GM23338 (cell line): ENCODE data around the gene THUMPD2. TPM values are rescaled to one million over a fixed set of nuclear protein-coding genes. Genes with fewer than 3 reads are reported as not detected.
A peak's percentile ranks its signal among the peaks of the same experiment; 100 is the strongest.

Source experiments
- ATAC-seq: fragments of 200-7000 bp; cut with Tn5 transposase; 3 replicates; pipeline ENCODE4 v1.9.1; 2020
- DNase-seq: peaks from one replicate; pipeline ENCODE4 v3.0.0-alpha.2; 2015; ENCODE audit warnings: low spot score
- H2AFZ ChIP-seq: fragments of 200-600 bp; sonication (generic); 2 replicates; pipeline ENCODE4 v1.8.0; 2016; ENCODE audit warnings: antibody characterized with exemption, mild to moderate bottlenecking, moderate library complexity
- H3F3A ChIP-seq: fragments of 200-600 bp; sonication (generic); replicated peaks from 2 replicates; pipeline ENCODE4 v1.8.0; 2017; ENCODE audit warnings: antibody characterized with exemption, mixed run types, low read depth
- H3K27ac ChIP-seq: fragments of 200-600 bp; sonication (generic); 2 replicates; pipeline ENCODE4 v1.6.1; 2016; ENCODE audit warnings: low read depth
- H3K27me3 ChIP-seq: fragments of 200-600 bp; sonication (generic); 2 replicates; pipeline ENCODE4 v1.8.0; 2016; ENCODE audit warnings: mild to moderate bottlenecking, mixed run types, moderate library complexity; ENCODE audit not compliant: insufficient read depth
- H3K36me3 ChIP-seq: fragments of 200-600 bp; sonication (generic); 2 replicates; pipeline ENCODE4 v1.8.0; 2016; ENCODE audit warnings: mild to moderate bottlenecking; ENCODE audit not compliant: insufficient read depth
- H3K4me1 ChIP-seq: fragments of 200-600 bp; sonication (generic); 2 replicates; pipeline ENCODE4 v1.8.0; 2016; ENCODE audit warnings: mild to moderate bottlenecking, moderate library complexity; ENCODE audit not compliant: insufficient read depth
- H3K4me2 ChIP-seq: fragments of 200-600 bp; sonication (generic); 2 replicates; pipeline ENCODE4 v1.7.1; 2017; ENCODE audit warnings: mixed run types
- H3K4me3 ChIP-seq: fragments of 200-600 bp; sonication (generic); 2 replicates; pipeline ENCODE4 v1.6.1; 2016; ENCODE audit warnings: mixed run types
- H3K79me2 ChIP-seq: fragments of 200-600 bp; sonication (generic); replicated peaks from 2 replicates; pipeline ENCODE4 v1.8.0; 2017; ENCODE audit warnings: mild to moderate bottlenecking; ENCODE audit not compliant: insufficient read depth
- H3K9me2 ChIP-seq: fragments of 200-600 bp; sonication (generic); 2 replicates; pipeline ENCODE4 v1.8.0; 2017; ENCODE audit not compliant: insufficient read depth
- H4K20me1 ChIP-seq: fragments of 200-600 bp; sonication (generic); replicated peaks from 2 replicates; pipeline ENCODE4 v1.8.0; 2017; ENCODE audit warnings: mild to moderate bottlenecking; ENCODE audit not compliant: insufficient read depth
- H3K27ac Mint-ChIP-seq: 2 replicates; pipeline ENCODE4 v1.8.0; 2020; ENCODE audit warnings: inconsistent platforms, mild to moderate bottlenecking, moderate library complexity, mixed read lengths
- H3K27me3 Mint-ChIP-seq: 3 replicates; pipeline ENCODE4 v1.8.0; 2022; ENCODE audit warnings: low read depth, mild to moderate bottlenecking, moderate library complexity, mixed read lengths, inconsistent platforms; ENCODE audit not compliant: insufficient read depth, poor library complexity
- H3K36me3 Mint-ChIP-seq: 3 replicates; pipeline ENCODE4 v1.8.0; 2021; ENCODE audit warnings: low read depth, mild to moderate bottlenecking, inconsistent platforms, moderate library complexity, mixed read lengths
- H3K4me1 Mint-ChIP-seq: 3 replicates; pipeline ENCODE4 v1.8.0; 2020; ENCODE audit warnings: mild to moderate bottlenecking, inconsistent platforms, mixed read lengths
- H3K4me3 Mint-ChIP-seq: 3 replicates; pipeline ENCODE4 v1.8.0; 2021; ENCODE audit warnings: moderate library complexity, mild to moderate bottlenecking, inconsistent platforms, mixed read lengths
- H3K9me3 Mint-ChIP-seq: 3 replicates; pipeline ENCODE4 v1.8.0; 2020; ENCODE audit warnings: moderate library complexity, mild to moderate bottlenecking, inconsistent platforms, mixed read lengths
- CREB1 ChIP-seq: fragments of 250-450 bp; sonication (Bioruptor Pico); IDR thresholded peaks from 2 replicates; pipeline ENCODE4 v1.5.0; 2020; ENCODE audit warnings: low read depth, mild to moderate bottlenecking, moderate library complexity
- CTCF ChIP-seq, 2 experiments: fragments of 200-600 bp in 1 of 2; sonication (generic) in 1 of 2; conservative IDR thresholded peaks; 2 replicates each; pipeline versions ENCODE4 v1.5.1 to v1.6.1; 2016 to 2017; ENCODE audit warnings: antibody characterized with exemption in 2 of 2, low read depth in 2 of 2, mild to moderate bottlenecking in 2 of 2, moderate library complexity in 1 of 2
- ETS1 ChIP-seq: IDR thresholded peaks from 2 replicates; pipeline ENCODE4 v1.6.1; 2016; ENCODE audit warnings: antibody characterized with exemption
- EZH2phosphoT487 ChIP-seq: fragments of 200-600 bp; sonication (generic); IDR thresholded peaks from one replicate; pipeline ENCODE4 v1.8.1; 2018; ENCODE audit warnings: antibody characterized with exemption; ENCODE audit not compliant: unreplicated experiment
- POLR2AphosphoS5 ChIP-seq: IDR thresholded peaks from 2 replicates; pipeline ENCODE4 v1.6.1; 2016; ENCODE audit warnings: antibody characterized with exemption, low read depth
- STAT1 ChIP-seq: IDR thresholded peaks from one replicate; pipeline ENCODE4 v1.6.1; 2016; ENCODE audit warnings: antibody characterized with exemption; ENCODE audit not compliant: unreplicated experiment
- ZNF114 ChIP-seq: fragments of 250-450 bp; sonication (Bioruptor Pico); IDR thresholded peaks from 2 replicates; pipeline ENCODE4 v1.5.0; 2020; ENCODE audit warnings: mild to moderate bottlenecking, moderate library complexity
- ZNF331 ChIP-seq: fragments of 250-450 bp; sonication (Bioruptor Pico); IDR thresholded peaks from 2 replicates; pipeline ENCODE4 v1.5.0; 2020; ENCODE audit warnings: low read depth, mild to moderate bottlenecking, moderate library complexity
- ZNF462 ChIP-seq: fragments of 250-450 bp; sonication (Bioruptor Pico); IDR thresholded peaks from 2 replicates; pipeline ENCODE4 v1.5.0; 2020; ENCODE audit warnings: mild to moderate bottlenecking, moderate library complexity
- polyA plus RNA-seq: library from polyadenylated mRNA; unstranded; fragments of >200 nt; fragmentation: Nextera tagmentation; extraction: Ambion mirVana; gene quantifications from 2 replicates; pipeline ENCODE4 v1.2.1, GENCODE V29; 2016
- total RNA-seq: library from RNA; depleted of rRNA; stranded (reverse); fragments of >200 nt; shearing (Covaris generic); gene quantifications from 2 replicates; pipeline ENCODE4 v1.2.3, GENCODE V29; 2014

The THUMPD2 gene
- total and polyA plus RNA-seq, 2 experiments from 2014 or later, result 19.5 to 25.1 TPM

- TF ChIP-seq ETS1, result no peak
- TF ChIP-seq ZNF114, result no peak
These were observed 3.5 kb upstream of the THUMPD2 start (continued) for GRCh38 chr2:39782591-39782990.

GRCh38 chr2:39781697-39782096, 2.6 kb upstream of the THUMPD2 start:
- Histone ChIP-seq H3K4me3 (no peak overlapping the region), H3K27me3 (no peaks in the 10 kb centered on the region), H3K36me3 (no peaks in the 10 kb centered on the region), H3F3A (no peaks in the 10 kb centered on the region), H3K79me2 (peaks cover 20% of the 10 kb centered on the region), H2AFZ (no peak overlapping the region), H3K27ac (no peak overlapping the region), H3K4me1 (peaks cover 32% of the 10 kb centered on the region), H3K4me2 (no peak overlapping the region), H3K9me2 (no peaks in the 10 kb centered on the region), H4K20me1 (no peaks in the 10 kb centered on the region)
- ATAC-seq (no peak), DNase-seq (no peak)
- no peak for TF ChIP-seq ZNF331 (CRISPR knock-in tag)
- no peak for TF ChIP-seq CREB1
- TF ChIP-seq ETS1, result no peak
- no peak for TF ChIP-seq EZH2phosphoT487
- peaks cover 14% of the 10 kb centered on the region for H3K27me3 Mint-ChIP-seq
- no peak overlapping the region for H3K27ac Mint-ChIP-seq
- H3K4me3 Mint-ChIP-seq, result no peak overlapping the region
- peaks cover 25% of the 10 kb centered on the region for H3K4me1 Mint-ChIP-seq
- peaks cover 8% of the 10 kb centered on the region for H3K36me3 Mint-ChIP-seq
- H3K9me3 Mint-ChIP-seq, result no peaks in the 10 kb centered on the region

GRCh38 chr2:39780825-39781600, 2.0 kb upstream of the THUMPD2 start:
- Mint-ChIP-seq H3K4me1 (peaks cover 25% of the 10 kb centered on the region), H3K27me3 (peaks cover 14% of the 10 kb centered on the region), H3K9me3 (peaks cover 2% of the 10 kb centered on the region), H3K4me3 (no peak overlapping the region), H3K27ac (no peak overlapping the region), H3K36me3 (peaks cover 15% of the 10 kb centered on the region)
- peaks cover 32% of the 10 kb centered on the region for H3K4me1 ChIP-seq
- no peaks in the 10 kb centered on the region for H3F3A ChIP-seq
- no peak overlapping the region for H3K4me2 ChIP-seq
- no peaks in the 10 kb centered on the region for H3K36me3 ChIP-seq
- H3K4me3 ChIP-seq, result no peak overlapping the region
- peak overlapping the region; percentile 9; the same call in 1 of the 2 replicates for H2AFZ ChIP-seq
- H4K20me1 ChIP-seq, result no peaks in the 10 kb centered on the region
- H3K27me3 ChIP-seq, result no peaks in the 10 kb centered on the region
- H3K79me2 ChIP-seq, result peaks cover 27% of the 10 kb centered on the region
- H3K27ac ChIP-seq, result no peak overlapping the region
- no peaks in the 10 kb centered on the region for H3K9me2 ChIP-seq
- DNase-seq (no peak), ATAC-seq (no peak)
- TF ChIP-seq EZH2phosphoT487 (no peak), ZNF462 (CRISPR knock-in tag) (no peak), CTCF (conservative IDR thresholded peaks at IDR 0.05; ENCODE audit: low read depth in 2 of 2) (no peak), ZNF331 (CRISPR knock-in tag) (no peak), POLR2AphosphoS5 (no peak), STAT1 (no peak)
